MM.1S (cell line): ENCODE measurements around the gene CNTN1.

Experiments
- DNase-seq: peaks from one replicate; pipeline ENCODE4 v3.0.0-alpha.2; 2015
- H2AFZ ChIP-seq: fragments of 300-600 bp; sonication (generic); 2 replicates; pipeline ENCODE4 v1.6.0; 2016; ENCODE audit warnings: antibody characterized with exemption, low read length
- H3F3A ChIP-seq: fragments of 300-600 bp; sonication (generic); 2 replicates; pipeline ENCODE4 v1.6.1; 2016; ENCODE audit warnings: mild to moderate bottlenecking, antibody characterized with exemption, low read length, moderate library complexity, mixed read lengths; ENCODE audit not compliant: insufficient read depth
- H3K27ac ChIP-seq: fragments of 300-600 bp; sonication (generic); 2 replicates; pipeline ENCODE4 v1.5.1; 2016; ENCODE audit warnings: mild to moderate bottlenecking, low read length
- H3K27me3 ChIP-seq: fragments of 300-600 bp; sonication (generic); replicated peaks from 2 replicates; pipeline ENCODE4 v1.6.0; 2016; ENCODE audit warnings: low read length; ENCODE audit not compliant: insufficient read depth
- H3K36me3 ChIP-seq: fragments of 300-600 bp; sonication (generic); replicated peaks from 2 replicates; pipeline ENCODE4 v1.6.1; 2016; ENCODE audit warnings: mild to moderate bottlenecking, low read length, mixed read lengths; ENCODE audit not compliant: insufficient read depth
- H3K4me1 ChIP-seq: fragments of 300-600 bp; sonication (generic); 2 replicates; pipeline ENCODE4 v1.6.1; 2016; ENCODE audit warnings: low read length, mixed read lengths
- H3K4me2 ChIP-seq: fragments of 300-600 bp; sonication (generic); 2 replicates; pipeline ENCODE4 v1.6.0; 2016; ENCODE audit warnings: low read depth, low read length
- H3K4me3 ChIP-seq: fragments of 300-600 bp; sonication (generic); 2 replicates; pipeline ENCODE4 v1.5.1; 2016; ENCODE audit warnings: low read length, mixed read lengths
- H3K79me2 ChIP-seq: fragments of 300-600 bp; sonication (generic); 2 replicates; pipeline ENCODE4 v1.6.1; 2016; ENCODE audit warnings: mixed run types, low read length, mixed read lengths
- H3K9ac ChIP-seq: fragments of 300-600 bp; sonication (generic); 2 replicates; pipeline ENCODE4 v1.6.1; 2016; ENCODE audit warnings: low read length, mixed read lengths
- H3K9me2 ChIP-seq: fragments of 300-600 bp; sonication (generic); replicated peaks from 2 replicates; pipeline ENCODE4 v1.6.1; 2016; ENCODE audit warnings: mild to moderate bottlenecking, low read length, mixed read lengths; ENCODE audit not compliant: insufficient read depth
- H3K9me3 ChIP-seq: fragments of 300-600 bp; sonication (generic); replicated peaks from 2 replicates; pipeline ENCODE4 v1.6.1; 2016; ENCODE audit warnings: mild to moderate bottlenecking, low read length, mixed read lengths; ENCODE audit not compliant: insufficient read depth
- H4K20me1 ChIP-seq: fragments of 300-600 bp; sonication (generic); 2 replicates; pipeline ENCODE4 v1.6.1; 2016; ENCODE audit warnings: mild to moderate bottlenecking, low read length, moderate library complexity, mixed read lengths; ENCODE audit not compliant: insufficient read depth
- CTCF ChIP-seq: fragments of 300-600 bp; sonication (generic); IDR thresholded peaks from 2 replicates; pipeline ENCODE4 v1.5.1; 2016; ENCODE audit warnings: antibody characterized with exemption, low read length, mixed read lengths
- EZH2 ChIP-seq: fragments of 300-600 bp; sonication (generic); optimal IDR thresholded peaks from 2 replicates; pipeline ENCODE3; 2017; ENCODE audit warnings: low read depth, mild to moderate bottlenecking, antibody characterized with exemption, low read length, mixed read lengths
- EZH2phosphoT487 ChIP-seq: fragments of 300-600 bp; sonication (generic); IDR thresholded peaks from 2 replicates; pipeline ENCODE4 v1.6.1; 2018; ENCODE audit warnings: antibody characterized with exemption, low read length

The CNTN1 gene

GRCh38 chr12:40898505-40898904, 206.3 kb downstream of the CNTN1 start:
- Histone ChIP-seq H3K79me2 (no peaks in the 10 kb centered on the region), H3K9me2 (no peaks in the 10 kb centered on the region), H3K27me3 (no peaks in the 10 kb centered on the region), H3K9me3 (no peaks in the 10 kb centered on the region), H4K20me1 (no peaks in the 10 kb centered on the region), H3K4me3 (no peak overlapping the region), H3F3A (no peaks in the 10 kb centered on the region), H3K36me3 (no peaks in the 10 kb centered on the region), H3K27ac (no peak overlapping the region), H3K9ac (no peak overlapping the region), H3K4me2 (no peak overlapping the region), H2AFZ (no peak overlapping the region), H3K4me1 (0 out of 2 replicates have a peak, but pooled peaks cover 3% of the 10 kb centered on the region)
- TF ChIP-seq EZH2phosphoT487 (no peak), CTCF (no peak), EZH2 (no peak)
- no peak for DNase-seq

GRCh38 chr12:40903040-40903439, 210.8 kb downstream of the CNTN1 start:
- no peak overlapping the region for H3K9ac ChIP-seq
- H3K36me3 ChIP-seq, result no peaks in the 10 kb centered on the region
- no peak overlapping the region for H2AFZ ChIP-seq
- H3K27ac ChIP-seq, result no peak overlapping the region
- no peak overlapping the region for H3K4me3 ChIP-seq
- H3K9me2 ChIP-seq, result no peaks in the 10 kb centered on the region
- TF ChIP-seq CTCF (no peak), EZH2phosphoT487 (no peak), EZH2 (no peak)
- DNase-seq, result no peak
- H3K4me1 ChIP-seq, result no peaks in the 10 kb centered on the region
- no peak overlapping the region for H3K4me2 ChIP-seq
- no peaks in the 10 kb centered on the region for H3F3A ChIP-seq
- no peaks in the 10 kb centered on the region for H3K79me2 ChIP-seq
- no peaks in the 10 kb centered on the region for H4K20me1 ChIP-seq
- H3K27me3 ChIP-seq, result no peaks in the 10 kb centered on the region
- H3K9me3 ChIP-seq, result no peaks in the 10 kb centered on the region

- Histone ChIP-seq H3K4me3 (no peak overlapping the region), H2AFZ (0 out of 2 replicates have a peak overlapping the region, but pooled peaks have one; percentile 9), H3F3A (no peaks in the 10 kb centered on the region), H3K9ac (no peak overlapping the region), H3K9me2 (no peaks in the 10 kb centered on the region), H3K4me2 (no peak overlapping the region), H3K36me3 (no peaks in the 10 kb centered on the region), H3K79me2 (no peaks in the 10 kb centered on the region), H4K20me1 (no peaks in the 10 kb centered on the region), H3K9me3 (no peaks in the 10 kb centered on the region), H3K4me1 (no peaks in the 10 kb centered on the region), H3K27ac (no peak overlapping the region), H3K27me3 (no peaks in the 10 kb centered on the region)
- no peak for TF ChIP-seq CTCF
- no peak for TF ChIP-seq EZH2phosphoT487
- no peak for TF ChIP-seq EZH2
- DNase-seq, result no peak
Measured at GRCh38 chr12:40907115-40907527, 214.9 kb downstream of the CNTN1 start.

- Histone ChIP-seq H3K4me3 (no peak overlapping the region), H3F3A (no peaks in the 10 kb centered on the region), H3K9me3 (no peaks in the 10 kb centered on the region), H3K4me2 (no peak overlapping the region), H3K36me3 (no peaks in the 10 kb centered on the region), H3K4me1 (no peaks in the 10 kb centered on the region), H3K9ac (no peak overlapping the region), H4K20me1 (no peaks in the 10 kb centered on the region), H2AFZ (no peak overlapping the region), H3K27me3 (no peaks in the 10 kb centered on the region), H3K27ac (no peak overlapping the region), H3K79me2 (no peaks in the 10 kb centered on the region), H3K9me2 (no peaks in the 10 kb centered on the region)
- no peak for DNase-seq
- no peak for TF ChIP-seq EZH2
Measured at GRCh38 chr12:40911676-40912075, 219.4 kb downstream of the CNTN1 start.
